ENCODE measurements around the gene ZFYVE26.
"Not testable (repeated sequence)": the region's sequence is repeated elsewhere in the genome, so short reads cannot be mapped to it uniquely, and the experiment has no call there.

ZFYVE26 gene

GRCh38 chr14:67749341-67750084 lies 66.9 kb downstream of the ZFYVE26 start:
- no peak for DNase-seq

GRCh38 chr14:67748312-67748711 lies 68.1 kb downstream of the ZFYVE26 start:
- DNase-seq = no peak

- no peak for DNase-seq
Observed at GRCh38 chr14:67746927-67747326, 69.5 kb downstream of the ZFYVE26 start.

- no peak for DNase-seq
Observed at GRCh38 chr14:67744046-67744445, 72.3 kb downstream of the ZFYVE26 start.

- DNase-seq = peak; percentile 86
Observed at GRCh38 chr14:67738740-67739504, 77.5 kb downstream of the ZFYVE26 start.

- DNase-seq = no peak
Observed at GRCh38 chr14:67736771-67737170, 79.6 kb downstream of the ZFYVE26 start.

- no peak for DNase-seq
Observed at GRCh38 chr14:67735336-67736147, 80.8 kb downstream of the ZFYVE26 start.

- no peak for DNase-seq
Observed at GRCh38 chr14:67734675-67735074, 81.7 kb downstream of the ZFYVE26 start.

GRCh38 chr14:67733616-67734015 lies 82.8 kb downstream of the ZFYVE26 start:
- no peak for DNase-seq

GRCh38 chr14:67729072-67729885 lies 87.1 kb downstream of the ZFYVE26 start:
- no peak for DNase-seq

GRCh38 chr14:67728258-67728657 lies 88.1 kb downstream of the ZFYVE26 start:
- no peak for DNase-seq

GRCh38 chr14:67727361-67727760 lies 89.0 kb downstream of the ZFYVE26 start:
- DNase-seq = no peak

GRCh38 chr14:67725171-67725570 lies 91.2 kb downstream of the ZFYVE26 start:
- DNase-seq = no peak

GRCh38 chr14:67722293-67722692 lies 94.1 kb downstream of the ZFYVE26 start:
- DNase-seq = no peak

- no peak for DNase-seq
Observed at GRCh38 chr14:67721875-67722274, 94.5 kb downstream of the ZFYVE26 start.

GRCh38 chr14:67719866-67720265 lies 96.5 kb downstream of the ZFYVE26 start:
- no peak for DNase-seq

GRCh38 chr14:67719385-67719784 lies 97.0 kb downstream of the ZFYVE26 start:
- DNase-seq = not testable (repeated sequence)

- no peak for DNase-seq
Observed at GRCh38 chr14:67718265-67718664, 98.1 kb downstream of the ZFYVE26 start.

GRCh38 chr14:67717048-67717447 lies 99.3 kb downstream of the ZFYVE26 start:
- DNase-seq = no peak

- no peak for DNase-seq
Observed at GRCh38 chr14:67710209-67710608, 106.2 kb downstream of the ZFYVE26 start.

- DNase-seq = not testable (repeated sequence)
Observed at GRCh38 chr14:67709796-67710195, 106.6 kb downstream of the ZFYVE26 start.

GRCh38 chr14:67709346-67709745 lies 107.0 kb downstream of the ZFYVE26 start:
- DNase-seq = not testable (repeated sequence)

Measured in T1000 (cell line).